Cardiac fibroblast (primary cell): ENCODE data around the gene ARMC6.

Experiments used
- DNase-seq, 2 donors: peaks; one replicate each; pipeline versions ENCODE4 v3.0.0 to v3.0.0-alpha.2; 2010; ENCODE audit warnings: low read depth in 2 of 2
- H3K4me3 ChIP-seq, 2 donors: replicated peaks in 1 of 2; 1 replicate in 1 of 2; 2 replicates in 1 of 2; pipeline ENCODE4 v1.5.1; 2011; ENCODE audit warnings: low read depth in 2 of 2, low read length in 2 of 2, mild to moderate bottlenecking in 2 of 2, moderate library complexity in 1 of 2
- CTCF ChIP-seq: IDR thresholded peaks from one replicate; pipeline ENCODE4 v1.5.1; 2011; ENCODE audit warnings: low read depth, mild to moderate bottlenecking, low read length, inconsistent platforms

ARMC6 gene

GRCh38 chr19:19068659-19069654 lies 35.6 kb downstream of the ARMC6 start:
- H3K4me3 ChIP-seq: no peak overlapping the region
- no peak for DNase-seq
- TF ChIP-seq CTCF: no peak

- H3K4me3 ChIP-seq: no peak overlapping the region
- no peak for DNase-seq
- TF ChIP-seq CTCF: no peak
Measured at GRCh38 chr19:19071897-19072296, 38.5 kb downstream of the ARMC6 start.

GRCh38 chr19:19074196-19074882 lies 40.9 kb downstream of the ARMC6 start:
- TF ChIP-seq CTCF: no peak
- H3K4me3 ChIP-seq: no peak overlapping the region

GRCh38 chr19:19075126-19075525 lies 41.7 kb downstream of the ARMC6 start:
- no peak for DNase-seq
- H3K4me3 ChIP-seq: no peak overlapping the region
- no peak for TF ChIP-seq CTCF

More at GRCh38 chr19:19074196-19074882, 40.9 kb downstream of the ARMC6 start:
- DNase-seq: no peak

GRCh38 chr19:19076476-19076875 lies 43.1 kb downstream of the ARMC6 start:
- no peak for DNase-seq
- TF ChIP-seq CTCF: no peak
- no peak overlapping the region for H3K4me3 ChIP-seq

GRCh38 chr19:19077103-19077502 lies 43.7 kb downstream of the ARMC6 start:
- no peak for DNase-seq
- no peak overlapping the region for H3K4me3 ChIP-seq
- no peak for TF ChIP-seq CTCF
